Esophagus squamous epithelium (tissue), 4 donors: ENCODE measurements around the gene PRDM4.
"Not testable (repeated sequence)": the region's sequence is repeated elsewhere in the genome, so short reads cannot be mapped to it uniquely, and the experiment has no call there.

Source experiments
- CTCF ChIP-seq, 6 experiments: fragments of 450-650 bp in 4 of 6; fragments of 200-600 bp in 2 of 6; sonication (generic) in 2 of 6; IDR thresholded peaks; one replicate each; pipeline ENCODE4 v1.5.1; 2016 to 2019; ENCODE audit warnings: antibody characterized with exemption in 6 of 6, mild to moderate bottlenecking in 4 of 6, moderate library complexity in 4 of 6
- POLR2A ChIP-seq, 4 donors: fragments of 450-650 bp; IDR thresholded peaks; one replicate each; pipeline ENCODE4 v1.6.1; 2017; ENCODE audit warnings: antibody characterized with exemption in 4 of 4, mild to moderate bottlenecking in 4 of 4, moderate library complexity in 3 of 4

DNA sequence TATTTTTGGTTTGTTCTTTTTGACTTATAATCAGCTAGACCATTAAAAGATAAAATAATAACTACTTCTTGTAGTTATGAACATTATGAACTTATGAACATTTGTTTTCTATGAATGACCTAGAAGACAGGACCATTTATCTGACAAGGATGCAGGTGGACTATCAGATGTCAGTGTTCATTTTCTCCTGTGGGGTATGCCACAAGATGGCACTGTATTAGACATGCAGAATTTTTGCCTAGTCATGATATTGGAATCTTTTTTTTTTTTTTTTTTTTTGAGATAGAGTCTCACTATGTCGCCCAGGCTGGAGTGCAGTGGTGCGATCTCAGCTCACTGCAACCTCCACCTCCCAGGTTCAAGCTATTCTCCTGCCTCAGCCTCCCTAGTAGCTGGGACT is 65.2 kb downstream of the PRDM4 start:
- TF ChIP-seq CTCF (IDR thresholded peaks at IDR 0.05), result peak in 2 of 6 experiments; percentile 16 to 38
- TF ChIP-seq POLR2A (IDR thresholded peaks at IDR 0.05), result not testable (repeated sequence)
